ENCODE results near the gene ATXN2L. TPM values are rescaled to one million over a fixed set of nuclear protein-coding genes. Genes with fewer than 3 reads are reported as not detected.
"Not testable (repeated sequence)": the region's sequence is repeated elsewhere in the genome, so short reads cannot be mapped to it uniquely, and the experiment has no call there.

The ATXN2L gene
- polyA plus RNA-seq, 4 donors, result 88.4 to 148 (median 100) TPM

DNA sequence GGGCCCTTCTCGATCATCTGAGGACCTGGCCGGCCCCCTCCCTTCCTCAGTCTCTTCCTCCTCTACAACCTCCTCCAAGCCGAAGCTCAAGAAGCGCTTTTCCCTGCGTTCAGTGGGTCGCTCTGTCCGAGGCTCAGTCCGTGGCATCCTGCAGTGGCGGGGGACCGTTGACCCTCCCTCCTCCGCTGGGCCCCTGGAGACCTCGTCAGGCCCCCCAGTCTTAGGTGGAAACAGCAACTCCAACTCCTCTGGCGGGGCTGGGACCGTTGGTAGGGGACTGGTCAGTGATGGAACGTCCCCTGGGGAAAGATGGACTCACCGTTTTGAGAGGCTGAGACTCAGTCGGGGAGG is 43.6 kb downstream of the ATXN2L start:
- DNase-seq (ENCODE audit: low read depth in 4 of 4, low spot score in 3 of 4), result no peak

DNA sequence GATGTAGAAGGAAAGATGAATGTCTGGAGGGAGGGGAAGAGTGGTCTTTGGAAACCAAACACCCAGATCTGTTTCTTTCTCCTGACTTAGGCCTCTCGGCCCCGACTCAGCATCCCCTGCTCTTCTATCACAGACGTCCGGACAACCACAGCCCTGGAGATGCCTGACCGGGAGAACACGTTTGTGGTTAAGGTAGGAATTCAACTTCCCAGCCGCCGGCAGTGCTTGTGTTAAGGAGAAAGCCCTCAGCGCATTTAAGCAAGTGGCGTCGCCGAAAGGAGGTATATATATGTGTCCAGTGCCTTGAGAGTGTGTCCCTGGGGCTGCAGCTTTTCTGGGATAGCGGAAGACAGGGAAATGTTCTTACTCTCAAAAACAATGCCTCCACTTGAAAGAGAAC is 44.4 kb downstream of the ATXN2L start:
- DNase-seq (ENCODE audit: low read depth in 4 of 4, low spot score in 3 of 4), result no peak

DNA sequence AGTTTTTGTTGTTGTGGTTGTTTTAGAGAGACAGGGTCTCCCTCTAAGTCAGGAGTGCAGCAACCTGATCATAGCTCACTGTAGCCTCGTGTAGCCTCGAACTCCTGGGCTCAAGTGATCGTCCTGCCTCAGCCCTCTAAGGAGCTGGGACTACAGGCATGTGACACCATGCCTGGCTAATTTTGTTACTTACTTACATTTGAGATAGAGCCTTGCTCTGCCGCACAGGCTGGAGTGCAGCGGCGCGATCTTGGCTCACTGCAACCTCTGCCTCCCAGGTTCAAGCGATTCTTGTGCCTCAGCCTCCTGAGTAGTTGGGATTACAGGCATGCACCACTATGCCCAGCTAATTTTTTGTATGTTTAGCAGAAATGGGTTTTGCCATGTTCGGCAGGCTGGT is 44.8 kb downstream of the ATXN2L start:
- DNase-seq (ENCODE audit: low read depth in 4 of 4, low spot score in 3 of 4), result not testable (repeated sequence)

DNA sequence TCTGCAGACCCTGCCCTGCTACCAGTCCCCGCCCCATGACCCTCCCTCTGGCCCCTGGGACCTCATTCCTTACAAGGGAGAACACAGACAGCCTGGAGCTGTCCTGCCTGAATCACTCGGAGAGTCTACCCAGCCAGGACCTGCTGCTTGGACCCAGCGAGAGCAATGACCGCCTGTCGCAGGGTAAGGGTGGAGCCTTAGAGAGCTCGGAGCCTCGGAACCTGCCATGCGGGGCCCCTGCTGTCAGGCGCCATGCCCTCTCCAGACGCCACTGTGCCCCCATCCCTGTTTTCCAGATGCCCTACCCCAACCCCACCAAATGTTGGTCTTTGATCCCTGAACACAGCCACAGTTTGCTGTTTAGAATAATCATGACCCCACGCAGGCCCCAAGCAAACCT is 46.4 kb downstream of the ATXN2L start:
- DNase-seq (ENCODE audit: low read depth in 4 of 4, low spot score in 3 of 4), result no peak

DNA sequence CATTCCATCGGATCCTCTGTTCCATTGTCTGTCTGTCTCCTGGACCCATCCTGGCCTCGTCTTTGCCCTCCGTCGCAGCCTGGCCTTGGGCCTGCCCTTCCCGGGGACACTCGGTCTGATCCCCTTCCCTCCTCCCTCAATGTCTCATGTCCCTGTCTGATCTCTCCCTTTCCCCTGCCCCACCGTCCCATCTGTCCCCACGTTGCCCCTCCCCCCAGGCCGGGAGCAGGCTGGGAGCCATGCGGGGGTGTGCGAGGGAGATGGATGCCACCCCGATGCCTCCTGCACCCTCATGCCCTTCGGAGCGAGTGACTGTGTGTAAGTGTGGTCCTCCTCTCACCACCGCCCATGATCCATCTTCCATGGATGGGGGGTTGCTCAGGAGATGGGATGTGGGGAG is 50.2 kb downstream of the ATXN2L start:
- DNase-seq (ENCODE audit: low read depth in 4 of 4, low spot score in 3 of 4), result no peak

DNA sequence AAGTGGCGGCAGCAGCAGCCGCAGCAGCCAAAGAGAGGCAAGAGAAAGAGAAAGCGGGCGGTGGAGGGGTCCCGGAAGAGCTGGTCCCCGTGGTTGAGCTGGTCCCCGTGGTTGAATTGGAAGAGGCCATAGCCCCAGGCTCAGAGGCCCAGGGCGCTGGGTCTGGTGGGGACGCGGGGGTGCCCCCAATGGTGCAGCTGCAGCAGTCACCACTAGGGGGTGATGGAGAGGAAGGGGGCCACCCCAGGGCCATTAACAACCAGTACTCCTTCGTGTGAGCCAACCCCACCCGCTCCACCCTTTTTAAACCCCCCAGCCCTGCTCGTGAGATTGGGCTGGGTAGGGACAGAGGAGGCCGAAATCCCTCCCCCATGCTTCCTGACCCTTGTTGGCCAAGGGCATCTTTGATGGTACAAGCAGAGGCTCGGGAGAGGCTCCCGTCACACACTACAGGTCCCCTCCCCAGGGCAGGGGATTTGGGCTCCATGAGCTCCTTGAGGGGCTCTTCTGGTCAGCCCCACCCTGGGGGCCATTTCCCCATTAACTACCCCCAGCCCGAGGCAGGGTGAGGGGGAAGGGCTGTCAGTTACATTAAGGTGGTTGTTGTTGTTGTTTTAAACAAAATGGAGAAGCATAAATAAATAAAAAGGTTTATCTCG is 50.9 kb downstream of the ATXN2L start:
- no peak for DNase-seq (ENCODE audit: low read depth in 4 of 4, low spot score in 3 of 4)

DNA sequence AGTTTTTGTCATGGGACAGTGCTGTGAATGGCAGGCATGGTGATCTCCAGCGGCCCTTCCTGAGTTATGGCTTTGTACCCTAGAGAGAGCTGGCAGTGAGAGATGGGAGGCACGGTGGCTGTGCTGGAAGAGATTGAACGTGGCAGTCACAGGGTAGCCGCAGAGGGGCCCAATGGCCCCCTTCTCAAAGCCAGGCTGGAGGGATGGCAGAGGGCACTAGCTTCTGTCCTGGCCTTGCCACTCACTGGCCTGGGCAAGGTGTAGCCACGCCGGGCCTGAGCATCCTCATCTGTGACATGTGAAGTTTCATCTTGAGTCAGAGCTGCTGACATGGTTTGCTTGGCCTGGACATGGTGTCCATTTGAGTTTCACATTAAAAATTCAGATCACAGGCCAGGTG is 51.6 kb downstream of the ATXN2L start:
- DNase-seq (ENCODE audit: low read depth in 4 of 4, low spot score in 3 of 4), result no peak

DNA sequence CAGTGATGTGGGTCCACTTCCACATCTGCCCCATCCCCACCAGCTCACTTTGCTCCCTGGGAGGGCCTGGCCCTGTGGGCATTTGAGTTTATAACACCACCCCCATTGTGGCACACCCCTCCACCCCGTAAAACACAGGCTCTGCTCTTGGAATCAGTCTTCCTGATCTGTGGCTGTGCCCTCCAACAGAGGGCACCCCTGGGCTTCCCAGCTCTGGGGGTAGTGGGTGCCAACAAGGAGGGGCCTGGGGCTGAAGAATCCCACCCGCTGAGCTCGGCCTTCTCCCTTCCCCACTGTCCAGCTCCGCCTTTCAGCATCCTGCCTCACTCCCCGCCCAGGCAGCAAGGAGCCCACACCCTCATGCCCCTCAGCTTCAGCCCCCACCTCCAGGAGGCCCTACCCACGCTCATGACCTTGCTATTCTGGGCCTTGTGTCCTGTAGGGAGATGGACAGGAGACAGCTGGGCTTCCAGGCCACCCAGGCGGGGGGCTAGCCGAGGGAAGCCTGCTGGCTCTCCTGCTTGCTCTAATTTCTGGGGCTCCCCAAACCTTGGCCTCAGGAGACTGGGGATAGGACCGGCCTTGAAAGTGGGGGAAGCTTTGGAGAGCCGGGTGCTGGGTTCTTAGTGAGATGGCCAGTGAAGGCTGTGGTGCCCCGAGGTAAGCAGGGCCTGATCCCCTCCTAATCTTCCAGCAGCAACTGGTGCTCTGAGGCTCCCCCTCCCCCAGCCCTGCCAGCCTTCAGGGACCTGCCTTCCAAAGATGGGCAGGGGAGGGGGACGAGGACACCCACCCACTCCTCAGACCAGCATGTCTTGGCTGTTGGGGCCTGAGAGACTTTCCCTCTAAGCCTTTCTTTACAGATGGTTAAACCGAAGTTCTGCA is 52.6 kb downstream of the ATXN2L start:
- no peak for DNase-seq (ENCODE audit: low read depth in 4 of 4, low spot score in 3 of 4)

DNA sequence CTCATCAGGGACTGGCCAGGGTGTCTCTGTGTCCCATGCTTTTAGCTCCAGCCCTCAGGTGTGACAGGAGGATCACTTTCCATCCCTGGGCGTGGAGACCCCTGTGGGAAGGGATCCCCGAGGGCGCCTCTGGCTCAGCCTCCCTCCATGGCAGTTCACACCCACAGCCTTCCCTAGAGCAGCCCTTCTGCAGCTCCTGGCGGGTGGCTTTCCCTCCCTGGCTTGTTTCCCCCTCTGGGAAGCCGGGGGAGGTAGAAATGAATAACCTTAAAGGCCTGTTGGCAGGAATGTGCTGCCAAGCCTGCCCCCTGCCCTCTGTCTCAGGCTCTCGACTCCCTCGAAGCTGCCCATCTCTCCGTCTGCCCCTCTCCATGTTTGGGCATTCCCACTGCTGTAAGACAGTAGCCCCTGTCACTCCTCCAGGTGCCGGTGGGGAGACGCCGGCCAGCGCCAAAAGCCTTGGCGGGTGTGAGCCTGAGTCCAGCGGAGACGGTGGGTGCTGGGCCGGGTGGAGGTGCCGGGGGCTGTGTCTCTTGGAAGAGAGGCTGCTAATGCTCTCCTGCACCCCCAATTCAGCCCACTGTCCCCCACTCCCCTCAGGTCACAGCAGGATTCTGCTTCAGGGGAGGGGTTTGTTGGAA is 53.3 kb downstream of the ATXN2L start:
- DNase-seq (ENCODE audit: low read depth in 4 of 4, low spot score in 3 of 4), result no peak

DNA sequence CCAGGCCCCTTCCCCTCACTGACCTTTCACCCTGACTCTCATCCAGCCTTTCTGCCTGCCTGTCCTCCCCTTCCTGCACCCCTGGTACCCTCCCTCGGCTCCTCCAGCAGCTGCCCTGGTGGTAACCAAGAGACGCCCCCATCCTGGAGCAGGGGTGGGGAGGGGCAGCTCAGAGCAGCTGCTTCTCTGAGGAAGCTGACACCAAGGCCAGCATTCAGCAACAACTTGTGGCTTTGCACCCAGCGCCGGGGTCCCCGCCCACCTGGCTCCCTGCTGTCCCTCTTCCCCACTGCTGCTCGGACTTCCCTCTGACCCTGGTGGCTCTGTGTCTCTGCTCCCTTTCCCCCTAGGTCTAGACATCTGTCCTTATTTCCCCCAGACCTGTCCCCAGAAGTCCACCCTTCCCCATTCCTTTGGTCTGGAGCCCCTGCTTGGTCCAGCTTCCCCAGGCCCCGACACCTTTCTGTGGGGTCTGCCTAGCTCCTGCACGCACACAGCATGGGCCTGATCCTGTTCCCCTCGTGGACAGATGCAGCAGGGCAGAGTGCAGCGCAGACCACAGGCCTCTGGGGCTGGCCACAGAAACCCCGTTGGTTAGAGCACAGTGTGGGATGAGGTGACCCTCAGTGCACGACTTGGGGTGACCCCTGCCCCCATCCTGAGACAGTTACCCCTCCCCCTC is 54.3 kb downstream of the ATXN2L start:
- no peak for DNase-seq (ENCODE audit: low read depth in 4 of 4, low spot score in 3 of 4)

DNA sequence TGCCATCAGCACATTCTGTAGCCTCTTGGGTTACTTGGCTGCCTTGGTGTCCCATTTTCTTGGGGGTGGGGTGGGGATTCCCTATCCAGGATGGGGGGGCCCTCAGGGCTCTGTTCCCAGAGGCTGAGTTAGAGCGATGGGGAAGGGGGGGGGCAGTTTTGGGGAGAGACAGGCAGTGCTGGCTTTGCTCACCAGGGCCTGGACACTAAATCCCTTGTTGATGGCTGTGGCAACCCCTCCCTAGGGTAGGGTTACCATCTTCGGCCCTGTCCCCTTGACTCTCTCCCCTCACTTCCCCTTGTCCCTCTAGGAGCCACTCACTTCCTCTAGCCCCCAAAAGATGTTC is 54.8 kb downstream of the ATXN2L start:
- DNase-seq (ENCODE audit: low read depth in 4 of 4, low spot score in 3 of 4), result no peak

DNA sequence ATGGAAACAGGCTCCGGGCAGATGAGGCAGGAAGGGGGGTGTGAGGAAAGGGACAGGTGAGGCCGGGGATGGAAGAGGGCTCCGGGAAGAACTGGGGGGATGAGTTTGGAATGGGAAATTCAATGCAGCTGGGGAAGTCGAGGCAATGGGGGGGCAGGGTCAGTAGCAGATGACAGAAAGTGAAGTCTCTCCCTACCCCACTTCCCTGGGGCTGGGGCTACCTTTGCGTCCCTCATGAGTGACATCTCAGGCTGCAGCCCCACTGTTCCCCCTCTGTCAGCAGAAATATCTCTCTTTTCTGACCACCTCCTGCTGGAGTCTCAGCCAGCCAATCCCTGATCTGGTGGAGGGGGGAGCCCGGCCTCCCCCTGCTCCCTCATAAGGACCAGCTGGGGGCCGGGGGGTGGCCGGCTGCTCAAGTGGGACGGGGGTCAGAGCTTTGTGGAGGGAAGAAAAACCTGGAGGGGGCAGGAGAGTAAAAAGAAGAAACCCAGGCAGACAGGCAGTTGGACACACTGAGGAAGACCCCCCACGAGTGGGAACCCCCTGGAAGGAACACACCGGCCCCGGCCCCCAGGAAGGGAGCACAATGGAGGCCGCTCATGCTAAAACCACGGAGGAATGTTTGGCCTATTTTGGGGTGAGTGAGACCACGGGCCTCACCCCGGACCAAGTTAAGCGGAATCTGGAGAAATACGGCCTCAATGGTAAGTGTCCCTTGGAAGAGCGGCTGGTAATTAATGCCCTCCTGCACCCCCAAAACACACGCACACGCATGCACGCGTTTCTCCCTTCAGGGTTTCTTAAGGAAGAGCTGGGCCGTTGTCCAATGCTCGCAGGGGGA is 55.5 kb downstream of the ATXN2L start, which contains the start of gene ATP2A1:
Gene ATP2A1, plus strand, starts transcription at position 406 of the 844 bp plus-strand sequence. Its CDS starts 184 bp downstream, at position 590.
- DNase-seq (ENCODE audit: low read depth in 4 of 4, low spot score in 3 of 4), result no peak

DNA sequence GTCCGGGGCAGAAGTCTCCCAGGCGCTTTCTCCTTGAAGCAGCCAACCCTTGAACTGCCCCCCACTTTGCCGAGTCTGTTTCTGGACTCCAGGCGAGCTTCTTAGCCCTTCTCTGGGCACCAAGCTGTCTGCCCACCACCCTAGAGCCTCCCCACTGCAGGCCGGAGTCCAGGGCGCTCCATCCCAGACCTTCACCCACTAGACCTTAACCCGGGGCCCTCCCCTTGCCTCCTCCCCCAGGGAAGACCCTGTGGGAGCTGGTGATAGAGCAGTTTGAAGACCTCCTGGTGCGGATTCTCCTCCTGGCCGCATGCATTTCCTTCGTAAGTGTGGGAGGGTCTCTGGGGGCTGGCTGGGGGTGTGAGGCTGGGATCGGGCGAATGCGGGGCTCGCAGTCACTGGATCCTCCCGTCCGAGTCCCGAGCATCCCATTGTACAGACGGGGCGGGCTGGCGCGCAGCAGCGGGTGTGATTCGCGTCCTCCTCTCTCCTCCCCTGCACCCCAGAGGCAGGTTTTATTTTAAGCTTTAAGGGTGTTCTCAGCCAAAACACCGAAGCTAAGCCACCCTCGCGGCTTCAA is 56.6 kb downstream of the ATXN2L start:
- DNase-seq (ENCODE audit: low read depth in 4 of 4, low spot score in 3 of 4), result no peak

DNA sequence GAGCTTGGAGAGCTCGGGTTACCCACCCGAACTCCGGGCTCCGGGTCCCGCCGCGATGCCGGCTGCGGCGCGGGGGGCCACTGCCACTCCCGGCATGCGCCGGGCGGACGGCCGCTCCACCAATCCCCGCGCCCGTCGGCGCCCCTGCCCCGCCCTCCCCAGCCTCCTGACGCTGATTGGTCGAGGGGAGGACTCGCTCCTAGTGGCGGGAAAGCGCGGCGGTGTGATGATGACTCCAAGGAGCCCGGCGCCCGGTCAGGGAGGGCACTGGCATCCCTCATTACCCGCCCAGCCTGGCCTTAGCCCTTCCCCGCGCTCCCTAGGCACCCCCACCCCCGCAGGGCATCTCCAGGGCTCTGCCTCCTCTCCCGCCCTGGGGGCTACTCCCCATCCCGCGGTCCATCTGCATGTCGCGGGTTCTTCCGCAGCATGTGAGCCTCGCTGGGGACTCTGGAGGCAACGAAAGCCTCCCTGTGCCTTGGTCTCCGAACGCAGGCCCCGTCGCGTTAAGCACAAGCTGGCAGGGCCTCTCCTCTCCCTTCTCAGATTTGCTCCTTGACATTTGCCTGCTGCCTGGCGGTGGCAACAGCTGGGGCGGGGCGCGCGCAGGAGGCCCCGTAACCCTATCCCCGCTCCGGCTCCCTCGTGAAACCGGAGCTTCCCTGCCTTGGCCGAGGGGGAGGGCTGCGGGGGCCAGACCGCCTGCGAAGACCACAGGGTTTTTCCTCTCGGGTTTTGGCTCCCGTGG is 57.2 kb downstream of the ATXN2L start:
- peak; percentile 61 to 77 (median 70) for DNase-seq (ENCODE audit: low read depth in 4 of 4, low spot score in 3 of 4)

DNA sequence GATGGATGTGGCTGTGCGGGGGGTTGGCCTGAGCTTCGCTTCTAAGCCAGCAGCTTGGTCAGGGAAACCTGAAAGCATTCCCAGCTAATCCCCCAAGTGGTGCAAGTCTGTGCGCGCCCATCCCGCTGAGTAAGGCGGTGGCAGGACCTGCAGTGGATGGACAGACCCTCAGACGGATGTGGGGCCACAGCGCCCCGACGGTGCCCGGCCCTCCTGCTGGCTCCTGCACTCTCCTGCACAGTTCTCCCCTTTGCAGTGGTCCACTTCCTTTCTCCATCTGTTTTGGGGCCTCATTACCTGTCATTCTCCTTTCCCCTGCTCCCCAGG is 57.8 kb downstream of the ATXN2L start:
- no peak for DNase-seq (ENCODE audit: low read depth in 4 of 4, low spot score in 3 of 4)

DNA sequence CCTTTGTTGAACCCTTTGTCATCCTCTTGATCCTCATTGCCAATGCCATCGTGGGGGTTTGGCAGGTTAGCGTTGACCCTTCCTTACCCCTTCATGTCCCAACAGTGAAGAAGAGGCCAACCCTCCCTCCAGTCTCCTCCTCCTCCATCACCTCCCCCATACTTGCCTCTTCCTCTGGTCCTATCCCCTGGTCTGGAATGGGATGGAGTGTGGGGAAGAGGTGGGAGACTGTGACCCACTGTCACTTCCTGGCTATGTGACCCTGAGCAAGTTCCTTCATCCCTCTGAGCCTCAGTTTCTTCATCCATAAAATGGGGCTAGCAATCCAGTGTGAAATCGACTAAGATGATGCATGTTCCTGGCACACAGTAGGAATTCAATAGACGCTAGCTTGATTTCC is 58.2 kb downstream of the ATXN2L start:
- DNase-seq (ENCODE audit: low read depth in 4 of 4, low spot score in 3 of 4), result no peak

DNA sequence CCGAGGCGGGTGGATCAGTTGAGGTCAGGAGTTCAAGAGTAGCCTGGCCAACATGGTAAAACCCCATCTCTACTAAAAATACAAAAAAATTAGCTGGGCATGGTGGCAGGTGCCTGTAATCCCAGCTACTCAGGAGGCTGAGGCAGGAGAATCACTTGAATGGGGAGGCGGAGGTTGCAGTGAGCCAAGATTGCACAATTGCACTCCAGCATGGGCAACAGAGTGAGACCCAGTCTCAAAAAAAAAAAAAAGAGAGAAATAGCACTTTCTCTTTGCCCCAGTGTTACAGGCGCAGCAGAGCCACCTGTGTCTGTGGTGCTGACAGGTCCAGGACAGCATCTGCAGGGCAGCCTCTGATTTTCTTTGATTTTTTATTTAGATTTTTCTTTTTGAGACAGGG is 58.8 kb downstream of the ATXN2L start:
- DNase-seq (ENCODE audit: low read depth in 4 of 4, low spot score in 3 of 4), result not testable (repeated sequence)

DNA sequence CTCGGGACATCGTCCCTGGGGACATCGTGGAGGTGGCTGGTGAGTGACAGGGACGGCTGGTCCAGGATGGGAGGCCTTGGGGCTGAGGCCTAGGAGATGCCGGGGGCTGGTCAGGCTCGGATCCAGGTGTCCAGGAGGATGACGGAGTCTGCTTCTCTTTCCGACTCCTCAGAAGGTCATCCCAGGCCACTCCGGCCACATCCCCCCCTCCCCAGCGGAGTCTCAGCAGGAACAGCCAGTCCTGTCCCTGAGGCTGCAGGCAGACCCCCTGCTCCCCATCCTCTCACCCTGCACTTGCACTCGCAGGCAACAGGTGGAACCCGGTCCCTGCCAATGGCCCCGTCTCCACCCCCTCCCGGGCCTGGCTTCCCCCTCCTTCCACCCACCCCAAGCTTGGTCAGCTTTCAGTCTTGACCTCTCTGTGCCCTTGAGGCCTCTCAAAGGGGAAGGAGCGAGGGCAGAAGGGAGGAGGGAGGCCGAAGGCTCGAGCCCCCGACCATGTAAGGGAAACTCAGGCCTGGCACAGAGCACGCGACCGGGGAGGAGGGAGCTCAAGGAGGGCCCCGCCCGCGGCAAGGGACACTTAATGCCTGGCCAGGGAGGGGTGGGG is 59.9 kb downstream of the ATXN2L start:
- DNase-seq (ENCODE audit: low read depth in 4 of 4, low spot score in 3 of 4), result peak in 1 of 4 donors; percentile 49

All from left renal pelvis (tissue), 4 donors.